Hepatocyte (in vitro differentiated cells): ENCODE data around the gene ZNF865.

Experiments
- EZH2 ChIP-seq: fragments of 200-600 bp; sonication (generic); IDR thresholded peaks from 2 replicates; pipeline ENCODE4 v1.6.1; 2016; ENCODE audit warnings: antibody characterized with exemption, mild to moderate bottlenecking, borderline replicate concordance
- EZH2phosphoT487 ChIP-seq: fragments of 200-600 bp; sonication (generic); IDR thresholded peaks from one replicate; pipeline ENCODE4 v1.6.1; 2018; ENCODE audit warnings: antibody characterized with exemption, mild to moderate bottlenecking, low read depth, moderate library complexity; ENCODE audit not compliant: unreplicated experiment, severe bottlenecking
- TF ChIP-seq, protein P1 (sequence below): fragments of 200-600 bp; sonication (generic); IDR thresholded peaks from 2 replicates; pipeline ENCODE4 v1.5.1; 2016; ENCODE audit warnings: antibody characterized with exemption, mild to moderate bottlenecking; ENCODE audit not compliant: poor library complexity

DNA sequence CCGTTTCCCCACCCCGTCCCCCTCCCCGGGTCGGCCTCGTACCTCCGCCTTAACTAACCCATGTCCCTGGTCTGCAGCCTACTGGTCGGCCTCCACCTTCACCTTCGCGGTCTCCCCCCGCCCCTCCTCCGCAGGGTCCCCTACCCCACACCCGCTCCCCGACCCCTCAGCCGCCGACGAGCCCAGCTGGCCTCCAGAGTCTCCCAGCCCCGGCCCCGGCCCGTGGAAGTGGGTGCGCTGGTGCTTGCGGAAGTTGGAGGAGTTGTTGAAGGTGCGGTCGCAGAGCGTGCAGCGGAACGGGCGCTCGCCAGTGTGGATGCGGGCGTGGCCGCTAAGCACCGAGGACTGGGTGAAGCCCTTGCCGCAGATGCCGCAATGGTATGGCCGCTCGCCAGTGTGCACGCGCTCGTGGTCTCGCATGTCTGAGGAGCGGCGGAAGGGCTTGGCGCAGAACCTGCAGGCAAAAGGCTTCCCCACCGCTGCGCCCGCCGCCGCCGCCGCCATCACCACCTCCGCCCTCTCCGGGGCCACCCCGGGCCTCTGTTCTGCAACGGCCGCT lies 16.3 kb downstream of the ZNF865 start:
- TF ChIP-seq, protein P1, sequence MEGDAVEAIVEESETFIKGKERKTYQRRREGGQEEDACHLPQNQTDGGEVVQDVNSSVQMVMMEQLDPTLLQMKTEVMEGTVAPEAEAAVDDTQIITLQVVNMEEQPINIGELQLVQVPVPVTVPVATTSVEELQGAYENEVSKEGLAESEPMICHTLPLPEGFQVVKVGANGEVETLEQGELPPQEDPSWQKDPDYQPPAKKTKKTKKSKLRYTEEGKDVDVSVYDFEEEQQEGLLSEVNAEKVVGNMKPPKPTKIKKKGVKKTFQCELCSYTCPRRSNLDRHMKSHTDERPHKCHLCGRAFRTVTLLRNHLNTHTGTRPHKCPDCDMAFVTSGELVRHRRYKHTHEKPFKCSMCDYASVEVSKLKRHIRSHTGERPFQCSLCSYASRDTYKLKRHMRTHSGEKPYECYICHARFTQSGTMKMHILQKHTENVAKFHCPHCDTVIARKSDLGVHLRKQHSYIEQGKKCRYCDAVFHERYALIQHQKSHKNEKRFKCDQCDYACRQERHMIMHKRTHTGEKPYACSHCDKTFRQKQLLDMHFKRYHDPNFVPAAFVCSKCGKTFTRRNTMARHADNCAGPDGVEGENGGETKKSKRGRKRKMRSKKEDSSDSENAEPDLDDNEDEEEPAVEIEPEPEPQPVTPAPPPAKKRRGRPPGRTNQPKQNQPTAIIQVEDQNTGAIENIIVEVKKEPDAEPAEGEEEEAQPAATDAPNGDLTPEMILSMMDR: no peak
- TF ChIP-seq EZH2 (no peak), EZH2phosphoT487 (no peak)
